OCI-LY1 (cell line): ENCODE measurements around the gene GALNT7.
"Not testable (repeated sequence)": the region's sequence is repeated elsewhere in the genome, so short reads cannot be mapped to it uniquely, and the experiment has no call there.

Source experiments
- H2AFZ ChIP-seq: fragments of 200-600 bp; sonication (generic), shearing (Covaris generic); 2 replicates; pipeline ENCODE4 v1.6.0; 2014; ENCODE audit warnings: antibody characterized with exemption, mild to moderate bottlenecking, low read length
- H3F3A ChIP-seq: fragments of 200-600 bp; sonication (generic), shearing (Covaris generic); 2 replicates; pipeline ENCODE4 v1.6.0; 2014; ENCODE audit warnings: mild to moderate bottlenecking, antibody characterized with exemption, low read length, moderate library complexity; ENCODE audit not compliant: insufficient read depth
- H3K27ac ChIP-seq: fragments of 200-600 bp; sonication (generic); 2 replicates; pipeline ENCODE4 v1.5.1; 2014; ENCODE audit warnings: low read length, mixed run types, mild to moderate bottlenecking, low read depth; ENCODE audit not compliant: poor library complexity, severe bottlenecking
- H3K27me3 ChIP-seq: fragments of 200-600 bp; sonication (generic); 2 replicates; pipeline ENCODE4 v1.6.0; 2014; ENCODE audit warnings: antibody characterized with exemption, mild to moderate bottlenecking, low read length, moderate library complexity; ENCODE audit not compliant: insufficient read depth
- H3K36me3 ChIP-seq: fragments of 200-600 bp; sonication (generic); 2 replicates; pipeline ENCODE4 v1.6.1; 2014; ENCODE audit warnings: mild to moderate bottlenecking, antibody characterized with exemption, low read length, moderate library complexity, mixed read lengths; ENCODE audit not compliant: insufficient read depth
- H3K4me1 ChIP-seq: fragments of 200-600 bp; sonication (generic); 2 replicates; pipeline ENCODE4 v1.5.1; 2014; ENCODE audit warnings: mild to moderate bottlenecking, low read length, moderate library complexity; ENCODE audit not compliant: insufficient read depth, severe bottlenecking
- H3K4me2 ChIP-seq: fragments of 200-600 bp; sonication (generic), shearing (Covaris generic); 2 replicates; pipeline ENCODE4 v1.6.1; 2014; ENCODE audit warnings: low read length
- H3K4me3 ChIP-seq: fragments of 200-600 bp; sonication (generic); 2 replicates; pipeline ENCODE4 v1.5.1; 2014; ENCODE audit warnings: low read length, low read depth, mild to moderate bottlenecking, mixed read lengths; ENCODE audit not compliant: poor library complexity, severe bottlenecking
- H3K79me2 ChIP-seq: fragments of 200-600 bp; shearing (Covaris generic); 2 replicates; pipeline ENCODE4 v1.6.1; 2016; ENCODE audit warnings: mixed run types, low read length, mixed read lengths; ENCODE audit not compliant: insufficient read depth
- H3K9ac ChIP-seq: fragments of 200-600 bp; sonication (generic), shearing (Covaris generic); 2 replicates; pipeline ENCODE4 v1.6.1; 2014; ENCODE audit warnings: mild to moderate bottlenecking, low read length, mixed read lengths
- H3K9me2 ChIP-seq: fragments of 200-600 bp; sonication (generic), shearing (Covaris generic); 2 replicates; pipeline ENCODE4 v1.6.1; 2014; ENCODE audit warnings: low read depth, mild to moderate bottlenecking, low read length, mixed read lengths
- H3K9me3 ChIP-seq: fragments of 200-600 bp; shearing (Covaris generic); 2 replicates; pipeline ENCODE4 v1.6.1; 2014; ENCODE audit warnings: low read length, mixed read lengths
- H4K20me1 ChIP-seq: fragments of 200-600 bp; sonication (generic), shearing (Covaris generic); 2 replicates; pipeline ENCODE4 v1.6.0; 2016; ENCODE audit warnings: mild to moderate bottlenecking, low read length; ENCODE audit not compliant: insufficient read depth
- CTCF ChIP-seq: fragments of 200-600 bp; sonication (generic), shearing (Covaris generic); IDR thresholded peaks from 2 replicates; pipeline ENCODE4 v1.5.1; 2017; ENCODE audit warnings: mild to moderate bottlenecking, antibody characterized with exemption, low read length, moderate library complexity, mixed read lengths
- EZH2 ChIP-seq: fragments of 200-600 bp; sonication (generic), shearing (Covaris generic); IDR thresholded peaks from 2 replicates; pipeline ENCODE4 v1.8.0; 2017; ENCODE audit warnings: borderline replicate concordance, mixed run types, mild to moderate bottlenecking, antibody characterized with exemption, low read length, moderate library complexity, mixed read lengths

The GALNT7 gene

DNA sequence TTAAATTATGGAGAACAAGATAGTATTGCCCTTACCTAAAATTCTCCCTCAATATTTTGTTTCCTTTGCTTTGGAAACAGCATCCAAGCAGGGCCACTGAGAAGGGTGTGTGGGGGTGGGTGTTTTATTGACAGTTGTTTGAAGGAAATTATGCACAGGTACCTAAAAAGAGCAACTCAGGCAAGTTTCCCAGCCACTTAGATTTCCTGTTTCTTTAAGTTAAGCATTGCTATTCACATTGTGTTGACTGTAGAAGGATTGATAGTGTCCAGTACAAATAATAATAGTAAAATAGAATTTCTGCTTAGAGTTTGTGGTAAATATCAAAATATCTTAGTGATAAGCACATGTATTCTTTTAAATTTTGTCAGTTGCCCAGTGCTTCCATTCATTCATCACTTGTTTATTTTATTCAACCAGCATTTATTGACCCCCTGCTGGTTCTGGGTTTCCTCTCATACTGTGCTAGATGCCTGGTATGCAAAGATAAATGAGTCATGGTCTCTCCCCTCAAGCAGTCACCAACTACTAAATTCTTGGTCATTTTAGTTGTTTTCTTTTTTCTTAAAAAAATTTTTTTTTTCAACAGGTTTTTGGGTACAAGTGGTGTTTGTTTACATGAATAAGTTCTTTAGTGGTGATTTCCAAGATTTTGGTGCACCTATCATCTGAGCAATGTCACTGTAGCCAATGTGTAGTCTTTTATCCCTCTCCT, 50.0 kb downstream of the GALNT7 start:
- no peak overlapping the region for H3K27ac ChIP-seq
- no peaks in the 10 kb centered on the region for H3K9me2 ChIP-seq
- H3K9ac ChIP-seq, result no peak overlapping the region
- no peak overlapping the region for H3K4me3 ChIP-seq
- H3K36me3 ChIP-seq, result 0 out of 2 replicates have a peak, but pooled peaks cover under 1% of the 10 kb centered on the region
- H3K79me2 ChIP-seq, result peaks cover 68% of the 10 kb centered on the region
- no peaks in the 10 kb centered on the region for H3K9me3 ChIP-seq
- no peak for TF ChIP-seq EZH2
- no peak for TF ChIP-seq CTCF
- H3K4me2 ChIP-seq, result no peak overlapping the region
- peaks cover 22% of the 10 kb centered on the region for H3K4me1 ChIP-seq
- no peak overlapping the region for H2AFZ ChIP-seq
- no peaks in the 10 kb centered on the region for H3K27me3 ChIP-seq
- no peaks in the 10 kb centered on the region for H3F3A ChIP-seq
- H4K20me1 ChIP-seq, result no peaks in the 10 kb centered on the region

DNA sequence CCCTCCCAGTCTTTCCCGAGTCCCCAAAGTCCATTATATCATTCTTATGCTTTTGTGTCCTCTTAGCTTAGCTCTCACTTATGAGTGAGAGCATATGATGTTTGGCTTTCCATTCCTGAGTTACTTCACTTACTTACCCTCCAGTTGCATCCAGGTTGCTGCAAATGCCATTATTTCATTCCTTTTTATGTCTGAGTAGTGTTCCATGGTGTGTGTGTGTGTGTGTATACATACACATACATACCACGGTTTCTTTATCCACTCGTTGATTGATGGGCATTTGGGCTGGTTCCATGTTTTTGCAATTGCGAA, 50.5 kb downstream of the GALNT7 start:
- not testable (repeated sequence) for H4K20me1 ChIP-seq, H3K9me3 ChIP-seq, H3K27me3 ChIP-seq, H3F3A ChIP-seq, H3K4me3 ChIP-seq, H2AFZ ChIP-seq, H3K9me2 ChIP-seq, H3K36me3 ChIP-seq, H3K27ac ChIP-seq, H3K9ac ChIP-seq, H3K4me2 ChIP-seq
- peaks cover 17% of the 10 kb centered on the region for H3K4me1 ChIP-seq
- H3K79me2 ChIP-seq, result peaks cover 64% of the 10 kb centered on the region

- H3K79me2 ChIP-seq, result peaks cover 43% of the 10 kb centered on the region
- H3K4me1 ChIP-seq, result peaks cover 10% of the 10 kb centered on the region
- peaks cover 11% of the 10 kb centered on the region; the same call in 1 of the 2 replicates for H3K36me3 ChIP-seq
- TF ChIP-seq CTCF (no peak), EZH2 (no peak)
- H3K9me3 ChIP-seq, result no peaks in the 10 kb centered on the region
- no peaks in the 10 kb centered on the region for H3F3A ChIP-seq
- H2AFZ ChIP-seq, result no peak overlapping the region
- no peak overlapping the region for H3K4me2 ChIP-seq
- H3K9me2 ChIP-seq, result no peaks in the 10 kb centered on the region
- H3K9ac ChIP-seq, result no peak overlapping the region
- no peak overlapping the region for H3K4me3 ChIP-seq
- H3K27ac ChIP-seq, result no peak overlapping the region
- H4K20me1 ChIP-seq, result no peaks in the 10 kb centered on the region
- H3K27me3 ChIP-seq, result no peaks in the 10 kb centered on the region
Observed at GRCh38 chr4:173223743-173224142, 55.1 kb downstream of the GALNT7 start.

- Histone ChIP-seq H3K27ac (no peak overlapping the region), H3K27me3 (no peaks in the 10 kb centered on the region), H3K9me3 (no peaks in the 10 kb centered on the region), H3K4me1 (peaks cover 35% of the 10 kb centered on the region), H3K36me3 (peaks cover 11% of the 10 kb centered on the region; the same call in 1 of the 2 replicates), H3K79me2 (peaks cover 33% of the 10 kb centered on the region), H4K20me1 (no peaks in the 10 kb centered on the region), H3K4me3 (no peak overlapping the region), H3K4me2 (no peak overlapping the region), H3F3A (no peaks in the 10 kb centered on the region), H3K9ac (no peak overlapping the region), H3K9me2 (no peaks in the 10 kb centered on the region), H2AFZ (no peak overlapping the region)
- no peak for TF ChIP-seq EZH2
- no peak for TF ChIP-seq CTCF
Observed at GRCh38 chr4:173226401-173226888, 57.8 kb downstream of the GALNT7 start.
